Natural killer cell (primary cell): ENCODE measurements around the gene ALDH5A1. TPM values are rescaled to one million over a fixed set of nuclear protein-coding genes. Genes with fewer than 3 reads are reported as not detected.

Experiments used
- ATAC-seq, 3 donors: fragments of 150-1000 bp in 2 of 3; fragments of 200-7000 bp in 1 of 3; cut with Tn5 transposase; 1 replicate in 1 of 3; 2 replicates in 2 of 3; pipeline ENCODE4 v1.10.0; 2021; ENCODE audit warnings: mild to moderate bottlenecking in 2 of 3, moderate library complexity in 2 of 3
- DNase-seq, 2 donors: peaks; one replicate each; pipeline versions ENCODE4 v3.0.0 to v3.0.0-alpha.2; 2013 to 2021; ENCODE audit warnings: mixed read lengths in 1 of 2
- H3K27ac ChIP-seq: one replicate; pipeline ENCODE4 v1.5.1; 2013; ENCODE audit warnings: mild to moderate bottlenecking, low read length
- H3K27me3 ChIP-seq: one replicate; pipeline ENCODE4 v1.6.1; 2013; ENCODE audit warnings: low read length; ENCODE audit not compliant: control insufficient read depth, insufficient read depth
- H3K36me3 ChIP-seq: one replicate; pipeline ENCODE4 v1.6.1; 2013; ENCODE audit warnings: low read length; ENCODE audit not compliant: control insufficient read depth, insufficient read depth
- H3K4me1 ChIP-seq: one replicate; pipeline ENCODE4 v1.6.1; 2013; ENCODE audit warnings: low read length; ENCODE audit not compliant: control insufficient read depth, insufficient read depth
- H3K4me3 ChIP-seq: one replicate; pipeline ENCODE4 v1.5.1; 2013; ENCODE audit warnings: low read length
- H3K9me3 ChIP-seq: one replicate; pipeline ENCODE4 v1.6.1; 2013; ENCODE audit warnings: low read length; ENCODE audit not compliant: control insufficient read depth, insufficient read depth
- H3K27ac Mint-ChIP-seq, 2 donors: one replicate each; pipeline ENCODE4 v1.8.0; 2022; ENCODE audit warnings: mild to moderate bottlenecking in 2 of 2, mixed read lengths in 2 of 2, moderate library complexity in 1 of 2
- H3K27me3 Mint-ChIP-seq, 2 donors: one replicate each; pipeline ENCODE4 v1.8.0; 2022; ENCODE audit warnings: low read depth in 2 of 2, mixed read lengths in 2 of 2
- H3K36me3 Mint-ChIP-seq: one replicate; pipeline ENCODE4 v1.8.0; 2022; ENCODE audit warnings: mixed read lengths
- H3K4me1 Mint-ChIP-seq, 2 donors: one replicate each; pipeline ENCODE4 v1.8.0; 2022; ENCODE audit warnings: mixed read lengths in 2 of 2
- H3K4me3 Mint-ChIP-seq: one replicate; pipeline ENCODE4 v1.8.0; 2022; ENCODE audit warnings: mild to moderate bottlenecking, moderate library complexity, mixed read lengths
- H3K9me3 Mint-ChIP-seq, 2 donors: one replicate each; pipeline ENCODE4 v1.8.0; 2022; ENCODE audit warnings: mixed read lengths in 2 of 2
- WGBS: methylation state at CpG from one replicate; pipeline ENCODE4 v1.1.7; 2013; ENCODE audit warnings: missing lambda C conversion rate; ENCODE audit not compliant: insufficient coverage; 5-methylcytosine and 5-hydroxymethylcytosine counted together
- intact Hi-C: fragments of 100-400 bp; cut with micrococcal nuclease; formaldehyde crosslinking; loops from one replicate; pipeline ENCODE4 v1.14.2; 2022
- total RNA-seq, 4 donors: library from RNA; stranded (reverse); fragments of 120-200 nt in 1 of 4; gene quantifications; one replicate each; pipeline versions ENCODE4 v1.2.3 to v1.2.4, GENCODE V29; 2013 to 2022
- TF ChIP-seq, protein P1 (sequence below): fragments of 200-600 bp; IDR thresholded peaks from one replicate; pipeline ENCODE4 v1.8.0; 2022; ENCODE audit warnings: antibody characterized with exemption

The ALDH5A1 gene
- total RNA-seq = 1 to 10 TPM; 4.8 to 7.5 (median 6.8) TPM
- total RNA-seq (2013) = 8.5 TPM

- Mint-ChIP-seq H3K36me3 (no peaks in the 10 kb centered on the region), H3K9me3 (no peaks in the 10 kb centered on the region), H3K27me3 (no peaks in the 10 kb centered on the region), H3K4me3 (peak within 1 kb of the TSS; percentile 90), H3K27ac (peak within 1 kb of the TSS; percentile 21 to 69), H3K4me1 (peaks cover 23 to 27% of the 10 kb centered on the region in 2 donors)
- peak within 1 kb of the TSS; percentile 56 for H3K4me3 ChIP-seq
- no peaks in the 10 kb centered on the region for H3K36me3 ChIP-seq
- H3K4me1 ChIP-seq = peaks cover 13% of the 10 kb centered on the region
- WGBS = under 1% methylated on average over 93 of the region's 93 CpGs
- H3K27ac ChIP-seq = peak within 1 kb of the TSS; percentile 46
- intact Hi-C loops = no loop called here
- H3K9me3 ChIP-seq = no peaks in the 10 kb centered on the region
- peak; percentile 75 to 81 (median 81) for ATAC-seq
- DNase-seq = peak; percentile 51 to 87
- H3K27me3 ChIP-seq = no peaks in the 10 kb centered on the region
- TF ChIP-seq, protein P1, sequence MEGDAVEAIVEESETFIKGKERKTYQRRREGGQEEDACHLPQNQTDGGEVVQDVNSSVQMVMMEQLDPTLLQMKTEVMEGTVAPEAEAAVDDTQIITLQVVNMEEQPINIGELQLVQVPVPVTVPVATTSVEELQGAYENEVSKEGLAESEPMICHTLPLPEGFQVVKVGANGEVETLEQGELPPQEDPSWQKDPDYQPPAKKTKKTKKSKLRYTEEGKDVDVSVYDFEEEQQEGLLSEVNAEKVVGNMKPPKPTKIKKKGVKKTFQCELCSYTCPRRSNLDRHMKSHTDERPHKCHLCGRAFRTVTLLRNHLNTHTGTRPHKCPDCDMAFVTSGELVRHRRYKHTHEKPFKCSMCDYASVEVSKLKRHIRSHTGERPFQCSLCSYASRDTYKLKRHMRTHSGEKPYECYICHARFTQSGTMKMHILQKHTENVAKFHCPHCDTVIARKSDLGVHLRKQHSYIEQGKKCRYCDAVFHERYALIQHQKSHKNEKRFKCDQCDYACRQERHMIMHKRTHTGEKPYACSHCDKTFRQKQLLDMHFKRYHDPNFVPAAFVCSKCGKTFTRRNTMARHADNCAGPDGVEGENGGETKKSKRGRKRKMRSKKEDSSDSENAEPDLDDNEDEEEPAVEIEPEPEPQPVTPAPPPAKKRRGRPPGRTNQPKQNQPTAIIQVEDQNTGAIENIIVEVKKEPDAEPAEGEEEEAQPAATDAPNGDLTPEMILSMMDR = peak; percentile 28
Observed at GRCh38 chr6:24494821-24495795, at the start of gene ALDH5A1. TSS of gene ALDH5A1 (plus strand) at chr6:24494969. CDS start at chr6:24494997, 28 bp downstream.

- H3K27ac Mint-ChIP-seq = no peak overlapping the region
- no peaks in the 10 kb centered on the region for H3K36me3 Mint-ChIP-seq
- DNase-seq (no peak), ATAC-seq (no peak)
- H3K4me1 ChIP-seq = no peaks in the 10 kb centered on the region
- no peaks in the 10 kb centered on the region for H3K9me3 Mint-ChIP-seq
- no peaks in the 10 kb centered on the region for H3K27me3 ChIP-seq
- no peak overlapping the region for H3K4me3 Mint-ChIP-seq
- no peaks in the 10 kb centered on the region for H3K9me3 ChIP-seq
- 98% methylated on average over 3 of the region's 4 CpGs for WGBS
- H3K4me3 ChIP-seq = no peak overlapping the region
- no peaks in the 10 kb centered on the region for H3K4me1 Mint-ChIP-seq
- no peaks in the 10 kb centered on the region for H3K36me3 ChIP-seq
- intact Hi-C loops = no loop called here
- TF ChIP-seq, protein P1 = no peak
- H3K27ac ChIP-seq = no peak overlapping the region
- H3K27me3 Mint-ChIP-seq = no peaks in the 10 kb centered on the region
Observed at GRCh38 chr6:24445704-24446103, 49.1 kb upstream of the ALDH5A1 start.

- Histone ChIP-seq H3K27me3 (no peaks in the 10 kb centered on the region), H3K9me3 (no peaks in the 10 kb centered on the region), H3K27ac (no peak overlapping the region), H3K4me1 (no peaks in the 10 kb centered on the region), H3K36me3 (no peaks in the 10 kb centered on the region), H3K4me3 (no peak overlapping the region)
- 86% methylated on average over 4 of the region's 7 CpGs for WGBS
- Mint-ChIP-seq H3K27ac (no peak overlapping the region), H3K27me3 (no peaks in the 10 kb centered on the region), H3K9me3 (no peaks in the 10 kb centered on the region), H3K4me1 (no peaks in the 10 kb centered on the region), H3K4me3 (no peak overlapping the region), H3K36me3 (no peaks in the 10 kb centered on the region)
- TF ChIP-seq, protein P1 = no peak
- ATAC-seq (no peak), DNase-seq (no peak)
- intact Hi-C loops = no loop called here
Observed at GRCh38 chr6:24446670-24447069, 48.1 kb upstream of the ALDH5A1 start.
